Trophoblast cell (in vitro differentiated cells and primary cell): ENCODE measurements around the gene NOD2.

Experiments
- DNase-seq, 2 donors: peaks; one replicate each; pipeline ENCODE4 v3.0.0-alpha.2; 2016
- H2AFZ ChIP-seq: 2 replicates; pipeline ENCODE4 v1.6.1; 2013; ENCODE audit warnings: low read length, moderate library complexity, mild to moderate bottlenecking; ENCODE audit not compliant: insufficient read depth, poor library complexity
- H2AK5ac ChIP-seq: 2 replicates; pipeline ENCODE4 v1.6.1; 2013; ENCODE audit warnings: mild to moderate bottlenecking, low read length
- H2BK120ac ChIP-seq: 2 replicates; pipeline ENCODE4 v1.6.1; 2013; ENCODE audit warnings: low read length, mild to moderate bottlenecking, moderate library complexity; ENCODE audit not compliant: insufficient read depth, poor library complexity
- H2BK12ac ChIP-seq: 2 replicates; pipeline ENCODE4 v1.6.1; 2013; ENCODE audit warnings: mild to moderate bottlenecking, low read length, moderate library complexity
- H2BK5ac ChIP-seq: 2 replicates; pipeline ENCODE4 v1.6.1; 2013; ENCODE audit warnings: low read length, low read depth, moderate library complexity, mild to moderate bottlenecking; ENCODE audit not compliant: poor library complexity
- H3K14ac ChIP-seq: 2 replicates; pipeline ENCODE4 v1.6.1; 2013; ENCODE audit warnings: mild to moderate bottlenecking, low read length
- H3K18ac ChIP-seq: 2 replicates; pipeline ENCODE4 v1.6.1; 2013; ENCODE audit warnings: mild to moderate bottlenecking, low read length
- H3K23ac ChIP-seq: 2 replicates; pipeline ENCODE4 v1.6.1; 2013; ENCODE audit warnings: low read length
- H3K27ac ChIP-seq: 2 replicates; pipeline ENCODE4 v1.5.1; 2013; ENCODE audit warnings: low read depth, mild to moderate bottlenecking, inconsistent platforms, low read length, moderate library complexity
- H3K27me3 ChIP-seq: 2 replicates; pipeline ENCODE4 v1.6.1; 2013; ENCODE audit warnings: inconsistent platforms, mild to moderate bottlenecking, low read length, moderate library complexity; ENCODE audit not compliant: insufficient read depth
- H3K36me3 ChIP-seq, 2 experiments: 1 replicate in 1 of 2; 2 replicates in 1 of 2; pipeline ENCODE4 v1.6.1; 2013; ENCODE audit warnings: low read length in 2 of 2, mild to moderate bottlenecking in 2 of 2, moderate library complexity in 1 of 2; ENCODE audit not compliant: insufficient read depth in 2 of 2, control insufficient read depth in 1 of 2
- H3K4ac ChIP-seq: 2 replicates; pipeline ENCODE4 v1.6.1; 2013; ENCODE audit warnings: low read depth, mild to moderate bottlenecking, low read length, moderate library complexity
- H3K4me1 ChIP-seq, 2 experiments: 1 replicate in 1 of 2; 2 replicates in 1 of 2; pipeline ENCODE4 v1.6.1; 2013; ENCODE audit warnings: low read length in 2 of 2, mild to moderate bottlenecking in 2 of 2, moderate library complexity in 1 of 2; ENCODE audit not compliant: insufficient read depth in 2 of 2, control insufficient read depth in 1 of 2
- H3K4me2 ChIP-seq: 2 replicates; pipeline ENCODE4 v1.6.1; 2013; ENCODE audit warnings: inconsistent platforms, mild to moderate bottlenecking, low read length, moderate library complexity
- H3K4me3 ChIP-seq: 2 replicates; pipeline ENCODE4 v1.5.1; 2013; ENCODE audit warnings: mild to moderate bottlenecking, low read depth, low read length, inconsistent platforms
- H3K79me1 ChIP-seq: one replicate; pipeline ENCODE4 v1.6.1; 2013; ENCODE audit warnings: low read length
- H3K79me2 ChIP-seq: 2 replicates; pipeline ENCODE4 v1.6.1; 2013; ENCODE audit warnings: low read length, mild to moderate bottlenecking; ENCODE audit not compliant: control insufficient read depth, insufficient read depth, poor library complexity
- H3K9ac ChIP-seq: 2 replicates; pipeline ENCODE4 v1.6.1; 2013; ENCODE audit warnings: mild to moderate bottlenecking, low read length
- H3K9me3 ChIP-seq: 2 replicates; pipeline ENCODE4 v1.6.1; 2013; ENCODE audit warnings: low read depth, mild to moderate bottlenecking, control low read depth, inconsistent platforms, low read length; ENCODE audit not compliant: insufficient read depth
- H4K12ac ChIP-seq: 2 replicates; pipeline ENCODE4 v1.6.1; 2013; ENCODE audit warnings: low read depth, mild to moderate bottlenecking, low read length, moderate library complexity
- H4K8ac ChIP-seq: 2 replicates; pipeline ENCODE4 v1.6.1; 2013; ENCODE audit warnings: low read depth, mild to moderate bottlenecking, low read length, moderate library complexity
- H4K91ac ChIP-seq: one replicate; pipeline ENCODE4 v1.6.1; 2013; ENCODE audit warnings: low read depth, mild to moderate bottlenecking, low read length, moderate library complexity
- WGBS: extraction: QIAGEN DNeasy Blood & Tissue Kit; methylation state at CpG from one replicate; pipeline ENCODE4 v1.1.7; 2013; ENCODE audit warnings: missing lambda C conversion rate; ENCODE audit not compliant: insufficient read length, insufficient coverage; ENCODE audit errors: extremely low coverage; 5-methylcytosine and 5-hydroxymethylcytosine counted together

Gene NOD2

GRCh38 chr16:50752471-50753235, 59.2 kb downstream of the NOD2 start:
- Histone ChIP-seq H3K36me3 (no peaks in the 10 kb centered on the region), H2AFZ (no peak overlapping the region), H3K4me3 (no peak overlapping the region), H3K9ac (no peak overlapping the region), H2BK5ac (no peak overlapping the region), H3K18ac (no peak overlapping the region), H3K4me2 (no peak overlapping the region), H3K9me3 (no peaks in the 10 kb centered on the region), H4K12ac (no peak overlapping the region), H3K23ac (no peak overlapping the region), H2AK5ac (no peak overlapping the region), H4K8ac (no peak overlapping the region), H4K91ac (no peak overlapping the region), H3K79me2 (no peaks in the 10 kb centered on the region), H3K14ac (no peak overlapping the region), H3K4ac (no peak overlapping the region), H2BK120ac (no peak overlapping the region), H3K27me3 (no peaks in the 10 kb centered on the region), H3K79me1 (no peaks in the 10 kb centered on the region), H3K4me1 (no peaks in the 10 kb centered on the region), H3K27ac (no peak overlapping the region), H2BK12ac (no peak overlapping the region)
- no CpG with 5 or more reads among the region's 4 CpGs for WGBS
- DNase-seq = no peak

DNA sequence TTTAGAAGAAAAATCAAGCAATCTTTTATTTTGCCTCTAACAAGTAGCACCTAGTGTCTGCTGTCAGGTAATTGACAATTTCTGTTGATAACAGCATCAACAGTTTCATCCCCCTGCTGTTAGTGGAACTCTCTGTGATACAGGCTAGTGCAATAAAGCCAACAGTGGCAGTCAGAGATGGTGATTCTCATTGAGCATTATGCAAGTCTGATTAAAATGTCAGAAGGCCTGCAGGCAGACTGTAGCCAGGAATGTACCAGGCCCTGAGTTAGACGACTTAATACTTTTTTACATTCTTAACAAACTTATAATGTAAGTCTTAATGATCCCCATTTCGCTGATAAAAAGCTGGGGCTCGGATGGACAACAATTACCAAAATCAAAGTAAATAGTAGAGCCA, 63.1 kb downstream of the NOD2 start:
- Histone ChIP-seq H3K27me3 (no peaks in the 10 kb centered on the region), H2AFZ (no peak overlapping the region), H3K9me3 (no peaks in the 10 kb centered on the region), H3K4me3 (no peak overlapping the region), H3K18ac (no peak overlapping the region), H3K23ac (no peak overlapping the region), H4K8ac (no peak overlapping the region), H2BK120ac (no peak overlapping the region), H3K9ac (no peak overlapping the region), H3K79me1 (no peaks in the 10 kb centered on the region), H3K4me1 (no peaks in the 10 kb centered on the region), H4K91ac (no peak overlapping the region), H3K4me2 (no peak overlapping the region), H3K36me3 (no peaks in the 10 kb centered on the region), H2AK5ac (no peak overlapping the region), H2BK12ac (no peak overlapping the region), H3K79me2 (no peaks in the 10 kb centered on the region), H4K12ac (no peak overlapping the region), H3K4ac (no peak overlapping the region), H3K27ac (no peak overlapping the region), H3K14ac (no peak overlapping the region), H2BK5ac (no peak overlapping the region)
- no CpG with 5 or more reads among the region's 3 CpGs for WGBS
- DNase-seq = no peak

GRCh38 chr16:50761267-50761666, 67.9 kb downstream of the NOD2 start:
- no CpG with 5 or more reads among the region's 1 CpG for WGBS
- Histone ChIP-seq H2BK5ac (no peak overlapping the region), H3K79me2 (no peaks in the 10 kb centered on the region), H4K8ac (no peak overlapping the region), H3K4ac (no peak overlapping the region), H2AK5ac (no peak overlapping the region), H3K4me2 (no peak overlapping the region), H3K27ac (no peak overlapping the region), H3K14ac (no peak overlapping the region), H2BK120ac (no peak overlapping the region), H4K12ac (no peak overlapping the region), H3K23ac (no peak overlapping the region), H3K9me3 (no peaks in the 10 kb centered on the region), H3K4me1 (no peaks in the 10 kb centered on the region), H3K27me3 (no peaks in the 10 kb centered on the region), H2AFZ (no peak overlapping the region), H3K36me3 (no peaks in the 10 kb centered on the region), H4K91ac (no peak overlapping the region), H3K4me3 (no peak overlapping the region), H2BK12ac (no peak overlapping the region), H3K18ac (no peak overlapping the region), H3K9ac (no peak overlapping the region), H3K79me1 (no peaks in the 10 kb centered on the region)
- no peak for DNase-seq

DNA sequence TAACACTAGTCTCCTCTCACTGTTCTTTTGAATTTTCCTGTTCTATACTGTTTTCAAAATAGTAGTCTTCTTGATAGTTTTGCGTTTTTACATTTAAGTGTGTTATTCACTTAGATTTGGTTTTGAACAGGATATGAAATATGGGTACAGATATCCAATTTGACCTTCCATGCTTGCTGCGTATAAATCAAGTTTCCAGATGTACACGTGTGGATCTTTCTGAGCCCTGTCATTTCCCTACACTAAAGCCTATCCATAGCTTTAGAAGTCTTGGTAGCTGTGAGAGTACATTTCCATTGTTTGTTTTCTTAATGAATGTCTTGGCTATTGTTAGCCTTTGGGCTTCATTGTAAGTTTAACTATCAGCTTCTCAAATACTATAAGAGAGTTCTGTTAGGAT, 68.8 kb downstream of the NOD2 start:
- H2AFZ ChIP-seq = no peak overlapping the region
- no peaks in the 10 kb centered on the region for H3K79me2 ChIP-seq
- no peak overlapping the region for H3K4me3 ChIP-seq
- H4K8ac ChIP-seq = no peak overlapping the region
- no peak overlapping the region for H3K18ac ChIP-seq
- H3K79me1 ChIP-seq = no peaks in the 10 kb centered on the region
- H3K4me2 ChIP-seq = no peak overlapping the region
- no peak overlapping the region for H3K4ac ChIP-seq
- no peaks in the 10 kb centered on the region for H3K27me3 ChIP-seq
- H2BK5ac ChIP-seq = no peak overlapping the region
- H4K12ac ChIP-seq = no peak overlapping the region
- DNase-seq = no peak
- peaks cover 0 to 1% of the 10 kb centered on the region in 2 experiments for H3K36me3 ChIP-seq
- no peak overlapping the region for H2AK5ac ChIP-seq
- H3K4me1 ChIP-seq = no peaks in the 10 kb centered on the region
- no peak overlapping the region for H4K91ac ChIP-seq
- H3K9ac ChIP-seq = no peak overlapping the region
- no peak overlapping the region for H2BK120ac ChIP-seq
- no peak overlapping the region for H2BK12ac ChIP-seq
- H3K27ac ChIP-seq = no peak overlapping the region
- H3K14ac ChIP-seq = no peak overlapping the region
- WGBS = no CpG with 5 or more reads among the region's 3 CpGs
- H3K9me3 ChIP-seq = no peaks in the 10 kb centered on the region
- H3K23ac ChIP-seq = no peak overlapping the region
